Coronary artery (tissue), 2 donors: Measurements from ENCODE around the gene TMEM231.

ENCODE experiments used
- DNase-seq: peaks from one replicate; pipeline ENCODE4 v3.0.0-alpha.2; 2017; ENCODE audit warnings: low spot score
- H3K27ac ChIP-seq, 2 donors: fragments of 200-600 bp; sonication (generic); one replicate each; pipeline ENCODE4 v1.5.1; 2016 to 2019
- H3K4me3 ChIP-seq: fragments of 200-600 bp; sonication (generic); 2 replicates; pipeline ENCODE4 v1.5.1; 2016; ENCODE audit warnings: mild to moderate bottlenecking, moderate library complexity
- TF ChIP-seq, protein P1 (sequence below): fragments of 200-600 bp; sonication (generic); IDR thresholded peaks from one replicate; pipeline ENCODE4 v1.5.1; 2019; ENCODE audit warnings: antibody characterized with exemption

The TMEM231 gene

DNA sequence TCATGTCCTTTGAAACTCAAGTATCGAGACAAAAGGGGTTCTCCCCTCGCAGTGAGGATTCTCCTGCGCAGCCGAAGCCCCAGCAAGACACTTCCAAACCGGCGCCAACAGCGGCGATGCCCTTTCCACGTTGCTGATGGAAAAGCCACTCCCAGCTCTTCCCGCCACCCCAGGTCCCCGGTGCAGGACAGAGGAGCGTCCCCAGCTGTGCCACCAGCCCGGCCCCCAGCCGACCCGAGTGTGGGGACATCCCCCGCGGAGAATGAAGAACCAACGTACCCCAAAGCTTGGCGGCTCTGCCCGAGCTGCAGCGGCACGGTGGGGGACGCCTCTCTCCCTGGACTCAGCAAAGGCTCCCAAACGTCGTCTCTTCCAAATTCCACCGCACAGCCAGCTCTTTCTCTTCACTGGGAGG lies 61.4 kb downstream of the TMEM231 start:
- peak overlapping the region; percentile 77 for H3K4me3 ChIP-seq
- DNase-seq, result no peak
- TF ChIP-seq, protein P1, sequence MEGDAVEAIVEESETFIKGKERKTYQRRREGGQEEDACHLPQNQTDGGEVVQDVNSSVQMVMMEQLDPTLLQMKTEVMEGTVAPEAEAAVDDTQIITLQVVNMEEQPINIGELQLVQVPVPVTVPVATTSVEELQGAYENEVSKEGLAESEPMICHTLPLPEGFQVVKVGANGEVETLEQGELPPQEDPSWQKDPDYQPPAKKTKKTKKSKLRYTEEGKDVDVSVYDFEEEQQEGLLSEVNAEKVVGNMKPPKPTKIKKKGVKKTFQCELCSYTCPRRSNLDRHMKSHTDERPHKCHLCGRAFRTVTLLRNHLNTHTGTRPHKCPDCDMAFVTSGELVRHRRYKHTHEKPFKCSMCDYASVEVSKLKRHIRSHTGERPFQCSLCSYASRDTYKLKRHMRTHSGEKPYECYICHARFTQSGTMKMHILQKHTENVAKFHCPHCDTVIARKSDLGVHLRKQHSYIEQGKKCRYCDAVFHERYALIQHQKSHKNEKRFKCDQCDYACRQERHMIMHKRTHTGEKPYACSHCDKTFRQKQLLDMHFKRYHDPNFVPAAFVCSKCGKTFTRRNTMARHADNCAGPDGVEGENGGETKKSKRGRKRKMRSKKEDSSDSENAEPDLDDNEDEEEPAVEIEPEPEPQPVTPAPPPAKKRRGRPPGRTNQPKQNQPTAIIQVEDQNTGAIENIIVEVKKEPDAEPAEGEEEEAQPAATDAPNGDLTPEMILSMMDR, result no peak
- H3K27ac ChIP-seq, result peak overlapping the region in 1 of 2 donors; percentile 42

- Histone ChIP-seq H3K4me3 (peak overlapping the region; percentile 77), H3K27ac (peak overlapping the region in 1 of 2 donors; percentile 42)
- TF ChIP-seq, protein P1, result no peak
- DNase-seq, result no peak
Observed at GRCh38 chr16:75494184-75494583, 61.9 kb downstream of the TMEM231 start.

- Histone ChIP-seq H3K27ac (no peak overlapping the region), H3K4me3 (no peak overlapping the region)
- DNase-seq, result no peak
- TF ChIP-seq, protein P1, result no peak
Observed at GRCh38 chr16:75491876-75492275, 64.2 kb downstream of the TMEM231 start.

DNA sequence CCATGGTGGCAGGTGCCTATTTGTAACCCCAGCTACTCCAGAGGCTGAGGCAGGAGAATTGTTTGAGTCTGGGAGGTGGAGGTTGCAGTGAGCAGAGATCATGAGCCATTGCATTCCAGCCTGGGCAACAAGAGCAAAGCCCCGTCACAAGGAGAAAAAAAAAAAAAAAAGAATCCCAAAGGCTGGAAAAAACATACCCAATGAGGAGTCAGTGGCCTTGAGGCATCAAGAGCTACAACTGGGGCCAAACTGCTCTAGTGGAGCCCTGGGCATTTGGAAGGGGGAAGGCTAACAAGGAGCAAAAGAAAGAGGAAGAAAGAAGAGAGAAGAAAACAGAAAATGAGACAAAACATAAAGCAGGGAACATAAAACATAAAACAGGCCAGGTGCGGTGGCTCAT lies 67.7 kb downstream of the TMEM231 start:
- Histone ChIP-seq H3K4me3 (no peak overlapping the region), H3K27ac (no peak overlapping the region)
- no peak for DNase-seq
- TF ChIP-seq, protein P1, result no peak
